ENCODE measurements around the gene SMARCA4. TPM values are rescaled to one million over a fixed set of nuclear protein-coding genes. Genes with fewer than 3 reads are reported as not detected.
"Not testable (repeated sequence)": the region's sequence is repeated elsewhere in the genome, so short reads cannot be mapped to it uniquely, and the experiment has no call there.

Gene SMARCA4
- total RNA-seq, 1 experiment from 2014 or later = 104 TPM

DNA sequence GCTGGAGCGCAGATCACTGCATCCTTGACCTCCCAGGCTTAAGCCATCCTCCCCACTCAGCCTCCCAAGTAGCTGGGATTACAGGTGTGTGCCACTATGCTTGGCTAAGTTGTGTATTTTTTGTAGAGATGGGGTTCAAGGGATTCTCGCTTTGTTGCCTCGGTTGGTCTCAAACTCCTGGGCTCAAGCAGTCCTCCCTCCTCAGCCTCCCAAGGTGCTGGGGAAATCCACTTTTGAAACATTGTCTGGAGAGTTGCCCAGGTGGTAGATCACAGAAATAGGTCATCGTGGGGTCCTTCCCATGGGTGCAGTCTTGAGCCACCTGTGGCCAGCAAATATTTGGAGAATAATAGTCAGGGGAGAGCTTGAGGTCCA, 133.7 kb downstream of the SMARCA4 start:
- no peaks in the 10 kb centered on the region for H3K27me3 ChIP-seq (replicated peaks)
- H3K4me3 ChIP-seq = no peak overlapping the region
- H3K27ac ChIP-seq = peak overlapping the region; percentile 78
- peaks cover 81% of the 10 kb centered on the region for H3K36me3 ChIP-seq
- no peaks in the 10 kb centered on the region for H3K9me3 ChIP-seq (replicated peaks)
- no peak for DNase-seq (ENCODE audit: low read depth in 1 of 2, low spot score in 2 of 2)
- H3K4me1 ChIP-seq (replicated peaks) = peaks cover 55% of the 10 kb centered on the region

GRCh38 chr19:11096210-11096841, 135.5 kb downstream of the SMARCA4 start:
- no peaks in the 10 kb centered on the region for H3K9me3 ChIP-seq (replicated peaks)
- peak in 1 of 2 experiments; percentile 32 for DNase-seq (ENCODE audit: low read depth in 1 of 2, low spot score in 2 of 2)
- H3K4me1 ChIP-seq (replicated peaks) = peaks cover 47% of the 10 kb centered on the region
- peaks cover 83% of the 10 kb centered on the region for H3K36me3 ChIP-seq
- H3K27me3 ChIP-seq (replicated peaks) = no peaks in the 10 kb centered on the region
- H3K27ac ChIP-seq = peak overlapping the region; percentile 78
- no peak overlapping the region for H3K4me3 ChIP-seq

DNA sequence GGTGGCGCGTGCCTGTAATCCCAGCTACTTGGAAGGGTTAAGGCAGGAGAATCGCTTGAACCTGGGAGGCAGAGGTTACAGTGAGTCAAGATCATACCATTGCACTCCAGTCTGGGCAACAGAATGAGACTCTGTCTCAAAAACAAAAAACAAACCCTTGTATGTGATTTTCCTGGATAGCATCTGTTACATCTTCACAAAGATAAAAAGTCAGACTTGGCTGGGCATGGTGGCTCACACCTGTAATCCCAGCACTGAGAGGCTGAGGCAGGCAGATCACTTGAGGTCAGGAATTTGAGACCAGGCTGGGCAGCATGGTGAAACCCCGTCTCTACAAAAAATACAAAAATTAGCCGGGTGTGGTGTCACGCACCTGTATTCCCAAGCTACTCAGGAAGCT, 136.5 kb downstream of the SMARCA4 start:
- not testable (repeated sequence) for H3K27ac ChIP-seq; H3K4me3 ChIP-seq; H3K27me3 ChIP-seq (replicated peaks); DNase-seq (ENCODE audit: low read depth in 1 of 2, low spot score in 2 of 2); H3K9me3 ChIP-seq (replicated peaks)
- H3K36me3 ChIP-seq = peaks cover 89% of the 10 kb centered on the region
- peaks cover 38% of the 10 kb centered on the region for H3K4me1 ChIP-seq (replicated peaks)

GRCh38 chr19:11098327-11098726, 137.5 kb downstream of the SMARCA4 start:
- peaks cover 89% of the 10 kb centered on the region for H3K36me3 ChIP-seq
- no peak overlapping the region for H3K4me3 ChIP-seq
- peaks cover 30% of the 10 kb centered on the region for H3K4me1 ChIP-seq (replicated peaks)
- no peak overlapping the region for H3K27ac ChIP-seq
- DNase-seq (ENCODE audit: low read depth in 1 of 2, low spot score in 2 of 2) = no peak
- H3K9me3 ChIP-seq (replicated peaks) = no peaks in the 10 kb centered on the region
- H3K27me3 ChIP-seq (replicated peaks) = no peaks in the 10 kb centered on the region

- Histone ChIP-seq H3K4me1 (replicated peaks) (peaks cover 26% of the 10 kb centered on the region), H3K9me3 (replicated peaks) (no peaks in the 10 kb centered on the region), H3K27ac (no peak overlapping the region), H3K4me3 (no peak overlapping the region), H3K36me3 (peaks cover 89% of the 10 kb centered on the region), H3K27me3 (replicated peaks) (no peaks in the 10 kb centered on the region)
- no peak for DNase-seq (ENCODE audit: low read depth in 1 of 2, low spot score in 2 of 2)
Measured at GRCh38 chr19:11098861-11099260, 138.0 kb downstream of the SMARCA4 start.

DNA sequence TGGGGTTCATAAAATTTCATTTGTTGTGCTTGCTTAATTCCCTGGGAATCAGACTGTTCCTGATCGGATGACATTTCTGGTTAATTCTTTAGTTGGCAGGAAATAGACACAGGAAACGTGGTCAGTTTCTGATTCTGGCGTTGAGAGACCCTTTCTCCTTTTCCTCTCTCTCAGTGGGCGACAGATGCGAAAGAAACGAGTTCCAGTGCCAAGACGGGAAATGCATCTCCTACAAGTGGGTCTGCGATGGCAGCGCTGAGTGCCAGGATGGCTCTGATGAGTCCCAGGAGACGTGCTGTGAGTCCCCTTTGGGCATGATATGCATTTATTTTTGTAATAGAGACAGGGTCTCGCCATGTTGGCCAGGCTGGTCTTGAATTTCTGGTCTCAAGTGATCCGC, 139.2 kb downstream of the SMARCA4 start:
- no peaks in the 10 kb centered on the region for H3K27me3 ChIP-seq (replicated peaks)
- H3K4me3 ChIP-seq = no peak overlapping the region
- no peaks in the 10 kb centered on the region for H3K9me3 ChIP-seq (replicated peaks)
- no peak overlapping the region for H3K27ac ChIP-seq
- peaks cover 91% of the 10 kb centered on the region for H3K36me3 ChIP-seq
- H3K4me1 ChIP-seq (replicated peaks) = peaks cover 15% of the 10 kb centered on the region
- no peak for DNase-seq (ENCODE audit: low read depth in 1 of 2, low spot score in 2 of 2)

DNA sequence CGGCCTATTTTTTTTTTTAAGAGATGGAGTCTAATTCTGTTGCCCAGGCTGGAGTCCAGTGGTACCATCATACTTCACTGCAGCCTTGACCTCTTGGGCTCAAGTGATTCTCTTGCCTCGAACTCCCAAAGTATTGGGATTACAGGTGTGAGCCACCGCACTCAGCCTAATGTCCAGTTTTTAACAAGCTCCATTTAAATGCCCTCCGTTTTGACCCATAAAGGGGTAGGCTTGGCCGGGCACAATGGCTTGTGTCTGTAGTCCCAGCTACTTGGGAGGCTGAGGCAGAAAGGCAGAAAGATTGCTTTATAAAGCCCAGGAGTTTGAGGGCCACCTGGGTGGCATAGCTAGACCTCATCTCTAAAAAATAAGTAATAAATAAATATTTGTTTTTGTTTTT, 140.2 kb downstream of the SMARCA4 start:
- Histone ChIP-seq H3K27ac (no peak overlapping the region), H3K4me1 (replicated peaks) (peaks cover 6% of the 10 kb centered on the region), H3K9me3 (replicated peaks) (no peaks in the 10 kb centered on the region), H3K36me3 (peaks cover 93% of the 10 kb centered on the region), H3K27me3 (replicated peaks) (no peaks in the 10 kb centered on the region), H3K4me3 (no peak overlapping the region)
- DNase-seq (ENCODE audit: low read depth in 1 of 2, low spot score in 2 of 2) = no peak

DNA sequence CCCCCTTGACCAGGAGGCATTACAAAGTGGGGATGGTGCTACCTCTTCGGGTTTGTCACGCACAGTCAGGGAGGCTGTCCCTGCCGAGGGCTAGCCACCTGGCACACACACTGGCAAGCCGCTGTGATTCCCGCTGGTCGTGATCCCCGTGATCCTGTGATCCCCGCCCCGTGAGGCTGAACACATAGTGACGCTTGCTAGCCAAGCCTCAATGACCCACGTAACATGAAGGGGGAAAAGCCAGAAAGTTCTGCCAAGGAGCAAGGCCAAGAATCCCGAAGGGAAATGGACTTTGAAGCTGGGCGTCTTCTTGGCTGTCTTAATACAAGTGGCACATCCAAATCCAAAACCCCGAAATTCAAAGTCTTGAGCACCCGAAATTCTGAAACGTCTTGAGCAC, 142.1 kb downstream of the SMARCA4 start:
- no peaks in the 10 kb centered on the region for H3K27me3 ChIP-seq (replicated peaks)
- no peak overlapping the region for H3K27ac ChIP-seq
- H3K36me3 ChIP-seq = peaks cover 96% of the 10 kb centered on the region
- DNase-seq (ENCODE audit: low read depth in 1 of 2, low spot score in 2 of 2) = no peak
- H3K9me3 ChIP-seq (replicated peaks) = no peaks in the 10 kb centered on the region
- H3K4me1 ChIP-seq (replicated peaks) = no peaks in the 10 kb centered on the region
- H3K4me3 ChIP-seq = no peak overlapping the region

DNA sequence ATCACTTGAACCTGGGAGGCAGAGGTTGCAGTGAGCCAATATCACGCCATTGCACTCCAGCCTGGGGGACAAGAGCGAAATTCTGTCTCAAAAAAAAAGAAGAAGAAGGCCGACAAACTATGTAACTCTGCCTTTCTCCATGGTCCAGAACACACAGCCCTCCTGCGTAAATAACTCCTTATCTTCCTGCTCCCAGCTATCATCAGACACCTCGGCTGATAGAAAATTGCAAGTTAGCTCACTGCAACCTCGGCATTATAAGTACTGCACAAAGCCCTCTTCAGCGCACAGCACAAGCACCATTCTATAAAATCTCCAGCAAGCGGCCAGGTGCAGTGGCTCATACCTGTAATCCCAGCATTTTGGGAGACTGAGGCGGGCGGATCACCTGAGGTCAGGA, 142.8 kb downstream of the SMARCA4 start:
- not testable (repeated sequence) for H3K4me1 ChIP-seq (replicated peaks); DNase-seq (ENCODE audit: low read depth in 1 of 2, low spot score in 2 of 2); H3K4me3 ChIP-seq; H3K27me3 ChIP-seq (replicated peaks); H3K27ac ChIP-seq; H3K9me3 ChIP-seq (replicated peaks)
- peaks cover 98% of the 10 kb centered on the region for H3K36me3 ChIP-seq

DNA sequence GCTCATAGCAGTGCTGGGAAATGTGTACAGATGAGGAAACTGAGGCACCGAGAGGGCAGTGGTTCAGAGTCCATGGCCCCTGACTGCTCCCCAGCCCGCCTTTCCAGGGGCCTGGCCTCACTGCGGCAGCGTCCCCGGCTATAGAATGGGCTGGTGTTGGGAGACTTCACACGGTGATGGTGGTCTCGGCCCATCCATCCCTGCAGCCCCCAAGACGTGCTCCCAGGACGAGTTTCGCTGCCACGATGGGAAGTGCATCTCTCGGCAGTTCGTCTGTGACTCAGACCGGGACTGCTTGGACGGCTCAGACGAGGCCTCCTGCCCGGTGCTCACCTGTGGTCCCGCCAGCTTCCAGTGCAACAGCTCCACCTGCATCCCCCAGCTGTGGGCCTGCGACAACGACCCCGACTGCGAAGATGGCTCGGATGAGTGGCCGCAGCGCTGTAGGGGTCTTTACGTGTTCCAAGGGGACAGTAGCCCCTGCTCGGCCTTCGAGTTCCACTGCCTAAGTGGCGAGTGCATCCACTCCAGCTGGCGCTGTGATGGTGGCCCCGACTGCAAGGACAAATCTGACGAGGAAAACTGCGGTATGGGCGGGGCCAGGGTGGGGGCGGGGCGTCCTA, 144.3 kb downstream of the SMARCA4 start:
- no peak overlapping the region for H3K27ac ChIP-seq
- no peak for DNase-seq (ENCODE audit: low read depth in 1 of 2, low spot score in 2 of 2)
- peaks cover 98% of the 10 kb centered on the region for H3K36me3 ChIP-seq
- no peaks in the 10 kb centered on the region for H3K4me1 ChIP-seq (replicated peaks)
- no peak overlapping the region for H3K4me3 ChIP-seq
- no peaks in the 10 kb centered on the region for H3K27me3 ChIP-seq (replicated peaks)
- H3K9me3 ChIP-seq (replicated peaks) = no peaks in the 10 kb centered on the region

DNA sequence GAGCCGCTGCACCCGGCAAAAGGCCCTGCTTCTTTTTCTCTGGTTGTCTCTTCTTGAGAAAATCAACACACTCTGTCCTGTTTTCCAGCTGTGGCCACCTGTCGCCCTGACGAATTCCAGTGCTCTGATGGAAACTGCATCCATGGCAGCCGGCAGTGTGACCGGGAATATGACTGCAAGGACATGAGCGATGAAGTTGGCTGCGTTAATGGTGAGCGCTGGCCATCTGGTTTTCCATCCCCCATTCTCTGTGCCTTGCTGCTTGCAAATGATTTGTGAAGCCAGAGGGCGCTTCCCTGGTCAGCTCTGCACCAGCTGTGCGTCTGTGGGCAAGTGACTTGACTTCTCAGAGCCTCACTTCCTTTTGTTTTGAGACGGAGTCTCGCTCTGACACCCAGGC, 145.6 kb downstream of the SMARCA4 start:
- no peaks in the 10 kb centered on the region for H3K27me3 ChIP-seq (replicated peaks)
- no peak overlapping the region for H3K4me3 ChIP-seq
- no peak for DNase-seq (ENCODE audit: low read depth in 1 of 2, low spot score in 2 of 2)
- no peak overlapping the region for H3K27ac ChIP-seq
- H3K36me3 ChIP-seq = peaks cover 100% of the 10 kb centered on the region
- H3K9me3 ChIP-seq (replicated peaks) = no peaks in the 10 kb centered on the region
- no peaks in the 10 kb centered on the region for H3K4me1 ChIP-seq (replicated peaks)

DNA sequence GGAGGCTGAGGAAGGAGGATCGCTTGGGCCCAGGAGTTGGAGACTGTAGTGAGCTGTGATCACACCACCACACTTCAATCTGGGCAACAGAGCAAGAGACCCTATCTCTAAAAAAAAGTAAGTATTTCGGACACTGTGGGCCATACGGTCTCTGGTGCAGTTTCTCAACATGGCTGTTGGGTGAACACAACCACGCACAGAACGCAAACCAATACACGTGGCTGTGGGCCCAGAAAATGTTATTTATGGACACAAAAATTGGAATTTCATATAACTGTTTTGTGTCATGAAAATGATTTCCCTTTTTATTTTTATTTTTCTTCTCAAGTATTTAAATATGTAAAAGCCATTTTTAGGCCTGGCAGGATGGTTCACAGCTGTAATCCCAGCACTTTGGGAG, 147.9 kb downstream of the SMARCA4 start:
- no peak overlapping the region for H3K4me3 ChIP-seq

DNA sequence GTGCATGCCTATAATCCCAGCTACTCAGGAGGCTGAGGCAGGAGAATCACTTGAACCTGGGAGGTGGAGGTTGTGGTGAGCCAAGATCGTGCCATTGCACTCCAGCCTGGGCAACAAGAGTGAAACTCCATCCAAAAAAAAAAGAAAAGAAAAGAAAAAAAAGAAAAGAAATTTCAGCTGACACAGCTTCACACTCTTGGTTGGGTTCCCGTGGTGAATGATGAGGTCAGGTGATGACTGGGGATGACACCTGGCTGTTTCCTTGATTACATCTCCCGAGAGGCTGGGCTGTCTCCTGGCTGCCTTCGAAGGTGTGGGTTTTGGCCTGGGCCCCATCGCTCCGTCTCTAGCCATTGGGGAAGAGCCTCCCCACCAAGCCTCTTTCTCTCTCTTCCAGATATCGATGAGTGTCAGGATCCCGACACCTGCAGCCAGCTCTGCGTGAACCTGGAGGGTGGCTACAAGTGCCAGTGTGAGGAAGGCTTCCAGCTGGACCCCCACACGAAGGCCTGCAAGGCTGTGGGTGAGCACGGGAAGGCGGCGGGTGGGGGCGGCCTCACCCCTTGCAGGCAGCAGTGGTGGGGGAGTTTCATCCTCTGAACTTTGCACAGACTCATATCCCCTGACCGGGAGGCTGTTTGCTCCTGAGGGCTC, 150.4 kb downstream of the SMARCA4 start:
- Histone ChIP-seq H3K4me1 (replicated peaks) (no peaks in the 10 kb centered on the region), H3K36me3 (peaks cover 100% of the 10 kb centered on the region), H3K27ac (no peak overlapping the region), H3K9me3 (replicated peaks) (no peaks in the 10 kb centered on the region), H3K4me3 (no peak overlapping the region), H3K27me3 (replicated peaks) (no peaks in the 10 kb centered on the region)
- no peak for DNase-seq (ENCODE audit: low read depth in 1 of 2, low spot score in 2 of 2)

More for the DNA sequence above, 147.9 kb downstream of the SMARCA4 start:
- H3K27ac ChIP-seq = no peak overlapping the region
- DNase-seq (ENCODE audit: low read depth in 1 of 2, low spot score in 2 of 2) = no peak
- H3K9me3 ChIP-seq (replicated peaks) = no peaks in the 10 kb centered on the region
- H3K27me3 ChIP-seq (replicated peaks) = no peaks in the 10 kb centered on the region
- no peaks in the 10 kb centered on the region for H3K4me1 ChIP-seq (replicated peaks)
- peaks cover 100% of the 10 kb centered on the region for H3K36me3 ChIP-seq

GRCh38 chr19:11111771-11112144, 150.9 kb downstream of the SMARCA4 start:
- Histone ChIP-seq H3K4me3 (no peak overlapping the region), H3K27ac (no peak overlapping the region), H3K4me1 (replicated peaks) (no peaks in the 10 kb centered on the region), H3K36me3 (peaks cover 100% of the 10 kb centered on the region), H3K27me3 (replicated peaks) (no peaks in the 10 kb centered on the region), H3K9me3 (replicated peaks) (no peaks in the 10 kb centered on the region)
- no peak for DNase-seq (ENCODE audit: low read depth in 1 of 2, low spot score in 2 of 2)

All from SJSA1 (cell line).